COLO668 (cell line): Measurements from ENCODE around the gene HRH2.

Source experiments
- DNase-seq: peaks from one replicate; lab custom pipeline; 2025; ENCODE audit not compliant: unreplicated experiment; lab: John Stamatoyannopoulos, UW

HRH2 gene

DNA sequence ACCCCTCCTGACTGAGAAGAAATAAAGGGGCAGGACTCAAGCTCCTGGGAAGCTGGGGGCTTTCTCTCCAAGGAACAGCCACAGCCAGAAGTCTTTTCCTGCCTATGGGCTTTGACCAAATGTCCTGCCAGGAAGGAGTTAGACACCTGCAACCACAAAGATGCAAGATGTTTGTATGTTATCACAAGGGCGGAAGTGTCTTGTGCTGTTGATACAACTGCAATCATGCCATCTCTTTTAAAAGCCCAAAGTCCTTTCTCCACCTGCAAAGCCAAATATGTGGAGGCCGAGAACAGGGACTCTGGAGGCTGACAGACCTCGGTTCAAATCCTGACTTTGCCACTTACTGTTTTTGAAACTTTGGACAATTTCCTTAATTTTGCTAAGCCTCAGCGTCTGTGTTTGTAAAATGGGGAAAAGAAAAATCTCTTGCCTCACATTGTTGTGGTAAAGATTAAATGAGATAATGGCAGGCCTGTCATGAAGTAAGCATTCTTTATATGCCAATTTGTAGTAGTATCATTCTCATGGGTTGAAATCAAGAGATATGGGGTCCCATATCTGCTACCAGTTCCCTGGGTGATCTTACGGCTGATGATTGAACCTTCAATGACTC is 17.0 kb downstream of the HRH2 start:
- no peak for DNase-seq

DNA sequence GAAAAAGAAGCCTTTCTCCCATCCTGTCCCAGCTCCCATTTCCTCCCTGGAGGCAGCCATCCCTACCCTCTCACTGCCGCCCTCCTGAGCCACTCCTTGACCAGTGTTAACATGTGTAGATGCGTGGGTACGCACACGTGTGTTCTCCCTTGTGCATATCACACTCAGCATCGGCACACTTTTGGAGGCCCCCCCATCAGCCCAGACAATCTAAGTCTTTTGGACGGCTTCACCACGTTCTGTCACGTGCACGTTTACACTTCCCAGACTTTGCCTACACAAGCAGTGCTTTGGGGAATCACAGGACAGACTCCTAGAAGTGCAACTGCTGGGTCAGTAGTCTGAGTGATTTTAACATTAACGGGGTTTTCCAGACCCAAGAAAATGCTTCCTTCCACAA is 18.0 kb downstream of the HRH2 start:
- DNase-seq, result no peak

GRCh38 chr5:175677571-175677970 is 19.7 kb downstream of the HRH2 start:
- no peak for DNase-seq

GRCh38 chr5:175678074-175678473 is 20.2 kb downstream of the HRH2 start:
- DNase-seq, result no peak

- no peak for DNase-seq
Observed at GRCh38 chr5:175679411-175679810, 21.5 kb downstream of the HRH2 start.

DNA sequence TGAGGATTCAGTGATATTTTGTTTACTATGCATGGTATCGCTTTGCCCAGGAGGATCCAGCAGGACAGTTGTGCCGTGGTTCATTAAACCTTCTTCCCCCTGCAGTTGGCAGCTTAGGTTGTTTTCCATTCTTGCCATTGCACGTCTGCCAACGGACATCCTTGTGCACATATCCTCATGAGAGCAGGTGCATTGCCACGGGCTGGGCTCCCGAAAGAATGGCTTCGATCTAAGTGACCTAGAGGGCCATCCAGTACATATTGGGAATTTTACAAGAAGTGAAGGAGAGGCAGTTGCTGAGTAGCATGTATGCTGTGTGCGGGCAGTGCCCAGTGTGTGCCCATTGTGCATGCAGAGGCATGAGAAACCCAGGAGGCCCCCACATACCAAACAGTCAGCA is 22.1 kb downstream of the HRH2 start:
- no peak for DNase-seq

- no peak for DNase-seq
Observed at GRCh38 chr5:175680463-175680862, 22.6 kb downstream of the HRH2 start.

DNA sequence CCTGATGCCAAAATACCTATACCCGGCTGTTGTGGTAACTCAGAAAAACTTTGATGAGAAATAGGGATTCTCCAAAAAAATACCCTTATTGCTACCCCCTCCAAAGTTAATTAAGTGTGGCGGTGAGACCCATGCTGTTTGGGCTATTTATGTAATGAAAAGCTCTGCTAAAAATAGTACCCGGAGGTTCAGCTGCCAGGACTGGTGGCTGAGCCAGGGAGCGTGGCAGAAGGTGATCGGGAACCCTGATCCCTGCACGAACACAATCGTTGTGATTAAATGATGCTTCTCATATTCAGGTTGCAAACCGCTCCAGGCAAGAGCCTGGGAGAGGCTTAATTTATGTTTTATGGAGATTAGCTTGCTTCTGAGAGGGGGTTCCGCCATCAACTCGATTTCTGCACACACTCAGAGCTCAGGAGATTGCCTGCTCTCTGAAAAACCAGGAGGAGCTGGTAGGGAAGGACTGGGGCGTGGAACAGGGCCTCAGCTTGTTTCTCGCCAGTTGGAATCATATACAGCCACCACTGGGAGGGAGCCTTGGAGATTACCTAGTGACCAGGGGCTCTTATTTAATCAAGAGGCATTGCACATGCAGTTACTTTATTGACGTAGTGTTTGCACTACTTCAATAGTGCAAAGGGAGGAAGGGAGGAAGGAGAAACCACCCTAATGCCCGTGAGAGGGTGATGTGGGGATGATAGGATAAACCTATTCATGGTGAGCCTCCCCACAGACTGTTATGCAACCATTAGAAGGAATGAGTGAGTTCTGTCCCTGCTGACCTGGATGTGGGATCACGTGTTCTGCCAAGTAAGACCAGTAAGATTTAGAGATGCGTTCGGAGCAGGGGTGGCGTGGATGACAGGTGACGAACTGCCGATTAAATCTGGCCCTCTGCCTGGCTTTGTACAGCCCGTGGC is 23.4 kb downstream of the HRH2 start:
- no peak for DNase-seq

DNA sequence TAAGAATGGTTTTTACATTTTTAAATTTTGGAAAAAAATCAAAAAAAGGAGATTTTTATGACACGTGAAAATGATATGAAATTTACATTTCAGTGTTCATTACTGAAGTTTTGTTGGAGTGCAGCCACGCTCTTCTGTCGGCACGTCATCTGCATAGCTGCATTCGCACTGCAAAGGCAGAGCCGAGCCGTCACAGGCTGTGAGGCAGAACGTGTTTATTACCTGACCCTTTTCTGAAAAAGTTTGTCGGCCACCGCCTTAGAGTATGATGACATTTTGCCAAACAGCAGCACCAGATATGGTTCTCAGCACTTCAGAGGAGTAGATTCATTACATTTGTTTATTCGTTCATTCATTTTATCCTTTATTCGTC is 24.1 kb downstream of the HRH2 start:
- no peak for DNase-seq

GRCh38 chr5:175682664-175683063 is 24.8 kb downstream of the HRH2 start:
- DNase-seq, result no peak

- DNase-seq, result no peak
Observed at GRCh38 chr5:175683231-175683630, 25.4 kb downstream of the HRH2 start.

- DNase-seq, result no peak
Observed at GRCh38 chr5:175683921-175684320, 26.1 kb downstream of the HRH2 start.

GRCh38 chr5:175684931-175685330 is 27.1 kb downstream of the HRH2 start:
- DNase-seq, result no peak

DNA sequence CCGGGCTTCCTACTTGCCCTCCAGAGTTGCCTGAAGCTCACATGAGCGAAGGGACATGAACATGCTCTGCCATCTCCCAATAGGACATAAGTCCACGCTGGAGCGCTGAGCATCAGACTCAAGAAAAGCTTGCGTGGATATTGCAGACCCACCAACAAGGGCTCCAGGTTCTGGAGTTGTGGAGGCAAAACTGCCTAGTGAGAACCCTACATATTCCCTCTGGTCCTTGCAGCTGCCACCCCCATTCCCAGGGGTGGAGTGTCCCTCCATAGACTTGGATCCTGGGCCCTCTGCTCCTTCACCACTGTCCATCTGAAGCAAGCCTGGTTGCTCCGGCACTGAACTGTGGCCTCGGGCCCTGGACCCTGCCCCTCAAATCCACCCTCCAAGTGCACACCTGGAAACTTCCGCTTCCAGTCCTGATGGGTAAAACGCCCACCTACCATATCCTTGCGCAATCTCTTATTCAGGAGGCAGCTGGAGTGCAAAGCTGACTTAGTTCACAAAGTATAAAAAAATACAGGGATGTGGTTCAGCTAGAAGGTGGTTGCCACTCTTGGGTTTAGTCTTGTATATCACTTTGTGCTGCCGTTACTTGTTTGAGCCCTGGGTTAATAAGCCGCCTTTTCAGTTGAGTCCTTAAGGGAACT is 28.0 kb downstream of the HRH2 start:
- no peak for DNase-seq

DNA sequence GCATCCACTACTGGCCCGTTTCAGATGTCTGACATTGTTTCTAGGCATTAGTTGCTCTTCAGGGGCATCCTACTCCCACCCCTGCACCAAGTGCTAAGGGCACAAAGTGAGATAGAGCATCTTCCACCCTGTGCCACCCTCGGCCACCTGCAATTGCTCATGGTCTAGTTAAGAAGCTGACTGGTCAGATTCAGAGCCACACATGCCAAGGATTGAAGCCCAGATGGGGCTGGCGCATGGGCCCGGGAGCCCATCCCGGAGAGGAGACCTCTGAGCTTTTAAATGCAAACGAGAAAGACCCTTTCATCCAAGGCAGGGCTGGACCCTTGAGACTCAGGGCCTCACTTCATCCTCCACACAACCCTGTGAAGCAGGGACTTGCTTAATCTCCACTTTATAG is 28.5 kb downstream of the HRH2 start:
- no peak for DNase-seq

- DNase-seq, result no peak
Observed at GRCh38 chr5:175686826-175687225, 29.0 kb downstream of the HRH2 start.

GRCh38 chr5:175687231-175687701 is 29.4 kb downstream of the HRH2 start:
- no peak for DNase-seq

- no peak for DNase-seq
Observed at GRCh38 chr5:175688352-175689146, 30.7 kb downstream of the HRH2 start.

DNA sequence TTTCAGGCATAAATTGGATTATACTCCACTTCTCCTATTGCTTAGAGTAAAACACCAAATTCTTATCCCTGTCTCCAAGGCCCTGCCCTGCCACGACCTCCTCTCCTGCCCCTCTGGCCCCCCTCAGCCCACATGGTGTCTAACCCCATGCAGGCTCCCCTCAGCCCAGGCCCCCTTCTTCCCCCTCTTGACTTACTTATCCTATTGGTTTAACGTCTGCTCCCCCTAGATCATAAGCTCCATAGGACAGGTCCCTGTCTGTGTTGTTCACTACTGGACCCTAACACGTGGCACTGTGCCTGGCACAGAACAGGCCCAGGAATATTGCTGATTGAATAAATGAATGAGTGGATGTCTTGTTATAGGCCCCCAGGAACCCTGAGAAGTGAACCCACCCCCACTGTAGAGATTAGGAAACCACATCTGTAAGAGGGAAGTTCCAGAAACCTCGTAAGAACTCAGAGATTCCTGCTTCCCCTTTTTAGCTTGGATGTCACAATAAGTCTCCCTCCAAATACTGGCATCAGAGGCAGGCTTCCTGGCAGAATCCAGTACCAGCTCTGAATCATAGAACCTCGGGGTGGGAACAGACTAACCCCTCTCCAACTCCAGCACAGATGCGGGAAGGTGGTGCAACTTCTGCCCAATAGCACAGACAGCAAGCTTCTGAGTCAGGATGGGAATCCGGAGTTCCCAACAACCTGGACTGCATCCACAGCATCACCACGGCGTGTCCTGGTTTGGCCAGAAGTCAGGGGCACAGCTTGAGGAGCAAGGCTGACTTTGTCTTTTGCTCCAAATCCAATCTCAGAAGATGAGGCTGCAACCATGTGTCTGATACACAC is 31.5 kb downstream of the HRH2 start:
- DNase-seq, result no peak

DNA sequence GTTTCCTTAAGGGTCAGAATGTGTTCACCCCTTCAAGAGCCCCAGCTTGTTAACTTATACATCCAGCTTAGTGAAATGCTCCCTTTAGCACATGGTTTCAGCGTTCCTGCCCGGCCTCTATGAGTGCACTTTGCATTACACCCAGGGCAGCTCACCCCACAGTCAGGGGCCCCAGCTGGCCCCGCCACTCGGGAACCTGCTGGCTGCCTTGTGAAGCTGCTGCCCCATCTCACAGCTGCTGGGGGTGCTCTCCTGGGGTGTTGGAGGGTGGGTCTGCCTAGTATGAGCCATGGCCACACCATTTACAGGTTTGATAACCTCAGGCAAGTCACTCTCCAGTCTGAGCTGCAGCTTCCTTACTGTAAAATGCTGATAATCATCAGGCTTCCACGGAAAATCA is 32.2 kb downstream of the HRH2 start:
- DNase-seq, result no peak
